ENCODE results near the gene CCDC61. TPM values are rescaled to one million over a fixed set of nuclear protein-coding genes. Genes with fewer than 3 reads are reported as not detected.
A peak's percentile ranks its signal among the peaks of the same experiment; 100 is the strongest.

CCDC61 gene
- total and polyA plus RNA-seq, 2 of the 8 experiments (the other 6 are each of a cell fraction or from before 2014, with no cell fraction given) = 7.8 to 17.4 TPM

DNA sequence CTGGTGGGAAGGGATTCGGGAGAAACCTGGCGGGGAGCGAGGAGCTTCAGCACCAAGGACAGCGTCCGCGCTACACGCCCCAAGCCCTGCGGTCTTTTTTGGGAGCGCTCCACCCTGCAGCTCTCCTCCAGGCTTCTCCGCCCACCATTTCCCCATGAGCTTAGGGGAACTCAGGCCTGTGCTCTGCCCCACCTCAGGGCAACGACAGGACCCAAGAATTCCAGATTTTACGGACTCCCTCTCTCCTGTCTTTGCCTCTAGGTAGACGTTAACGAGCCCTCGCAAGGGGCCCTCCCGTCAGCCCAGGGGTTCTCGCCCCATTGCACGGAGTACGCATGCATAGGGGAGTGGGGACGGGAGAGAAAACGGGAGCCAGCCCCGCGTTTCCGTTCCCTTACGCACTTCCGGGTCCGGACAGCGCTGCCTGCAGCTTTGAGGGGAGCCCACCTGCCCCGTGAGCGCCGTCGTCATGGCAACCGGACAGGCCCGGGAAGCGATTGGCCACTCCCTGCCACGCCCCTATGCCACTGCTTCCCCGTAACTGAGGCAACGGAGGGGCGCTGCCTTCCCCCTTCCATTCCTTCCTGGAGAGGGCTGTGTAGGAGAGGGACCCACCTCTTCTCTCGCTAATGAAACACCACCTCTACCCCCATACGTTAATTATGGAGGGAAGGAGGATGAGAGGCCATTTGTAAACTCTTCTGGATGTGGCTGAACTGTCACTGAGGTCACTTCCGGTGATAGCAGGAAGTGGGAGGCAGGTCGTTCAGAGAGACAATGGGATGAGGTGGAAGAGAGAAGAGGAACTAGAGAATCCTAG, 42.4 kb upstream of the CCDC61 start (continued):
- TF ChIP-seq JUND (IDR thresholded peaks at IDR 0.05; ENCODE audit: low read length) (peak; percentile 38; the same call in 1 of the 2 replicates), GABPA (IDR thresholded peaks at IDR 0.05; ENCODE audit: borderline replicate concordance, insufficient read depth, low read length) (peak; percentile 88), TAF1 (IDR thresholded peaks at IDR 0.05; ENCODE audit: low read depth, low read length) (peak; percentile 17; the same call in 1 of the 2 replicates), HDAC2 (IDR thresholded peaks at IDR 0.05; ENCODE audit: borderline replicate concordance in 1 of 2, low read depth in 2 of 2, low read length in 2 of 2) (peak in 1 of 2 experiments; percentile 99; a peak in 3 of 4 replicates), SP4 (IDR thresholded peaks at IDR 0.05; ENCODE audit: low read length) (no peak), SAP30 (IDR thresholded peaks at IDR 0.05; ENCODE audit: insufficient read depth, insufficient replicate concordance, low read length) (peak; percentile 99), SIN3A (conservative IDR thresholded peaks at IDR 0.05 in 1 of 2, IDR thresholded peaks at IDR 0.05 in 1 of 2; ENCODE audit: low read depth in 1 of 2, low read length in 2 of 2) (peak; percentile 99), PHF8 (conservative IDR thresholded peaks at IDR 0.05; ENCODE audit: low read depth, low read length) (peak; percentile 8; the same call in 1 of the 2 replicates), POLR2A (IDR thresholded peaks at IDR 0.05; ENCODE audit: control extremely low read depth in 1 of 2, low read depth in 2 of 2, low read length in 2 of 2) (peak in 1 of 2 experiments; percentile 56; a peak in 2 of 3 replicates), EP300 (IDR thresholded peaks at IDR 0.05; ENCODE audit: borderline replicate concordance in 1 of 2, low read depth in 2 of 2, low read length in 2 of 2) (peak in 1 of 2 experiments; percentile 2; a peak in 1 of 3 replicates), KDM4A (IDR thresholded peaks at IDR 0.05; ENCODE audit: low read depth, low read length, severe bottlenecking) (peak; percentile 62), CHD2 (IDR thresholded peaks at IDR 0.05; ENCODE audit: low read length) (0 out of 2 replicates have a peak, but pooled peaks have one; percentile 7), CREB1 (IDR thresholded peaks at IDR 0.05) (peak; percentile 70), RFX5 (IDR thresholded peaks at IDR 0.05; ENCODE audit: borderline replicate concordance, low read depth, low read length) (peak; percentile 84), RAD21 (IDR thresholded peaks at IDR 0.05 in 1 of 2, conservative IDR thresholded peaks at IDR 0.05 in 1 of 2; ENCODE audit: low read depth in 2 of 2, low read length in 2 of 2) (peak in 1 of 2 experiments; percentile 14; a peak in 1 of 4 replicates), CEBPB (IDR thresholded peaks at IDR 0.05; ENCODE audit: low read depth, low read length) (no peak)
- TF ChIP-seq, protein P1, sequence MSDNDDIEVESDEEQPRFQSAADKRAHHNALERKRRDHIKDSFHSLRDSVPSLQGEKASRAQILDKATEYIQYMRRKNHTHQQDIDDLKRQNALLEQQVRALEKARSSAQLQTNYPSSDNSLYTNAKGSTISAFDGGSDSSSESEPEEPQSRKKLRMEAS (IDR thresholded peaks at IDR 0.05) = peak; percentile 62; the same call in 1 of the 2 replicates
- TF ChIP-seq, protein P2, sequence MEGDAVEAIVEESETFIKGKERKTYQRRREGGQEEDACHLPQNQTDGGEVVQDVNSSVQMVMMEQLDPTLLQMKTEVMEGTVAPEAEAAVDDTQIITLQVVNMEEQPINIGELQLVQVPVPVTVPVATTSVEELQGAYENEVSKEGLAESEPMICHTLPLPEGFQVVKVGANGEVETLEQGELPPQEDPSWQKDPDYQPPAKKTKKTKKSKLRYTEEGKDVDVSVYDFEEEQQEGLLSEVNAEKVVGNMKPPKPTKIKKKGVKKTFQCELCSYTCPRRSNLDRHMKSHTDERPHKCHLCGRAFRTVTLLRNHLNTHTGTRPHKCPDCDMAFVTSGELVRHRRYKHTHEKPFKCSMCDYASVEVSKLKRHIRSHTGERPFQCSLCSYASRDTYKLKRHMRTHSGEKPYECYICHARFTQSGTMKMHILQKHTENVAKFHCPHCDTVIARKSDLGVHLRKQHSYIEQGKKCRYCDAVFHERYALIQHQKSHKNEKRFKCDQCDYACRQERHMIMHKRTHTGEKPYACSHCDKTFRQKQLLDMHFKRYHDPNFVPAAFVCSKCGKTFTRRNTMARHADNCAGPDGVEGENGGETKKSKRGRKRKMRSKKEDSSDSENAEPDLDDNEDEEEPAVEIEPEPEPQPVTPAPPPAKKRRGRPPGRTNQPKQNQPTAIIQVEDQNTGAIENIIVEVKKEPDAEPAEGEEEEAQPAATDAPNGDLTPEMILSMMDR (IDR thresholded peaks at IDR 0.05; ENCODE audit: control extremely low read depth in 1 of 3, insufficient read depth in 1 of 3, low read depth in 1 of 3, low read length in 3 of 3) = no peak

Data from H1 (cell line).